Astrocyte (in vitro differentiated cells and primary cell): Measurements from ENCODE around the gene APBB1IP. TPM values are rescaled to one million over a fixed set of nuclear protein-coding genes. Genes with fewer than 3 reads are reported as not detected.

Experiments
- DNase-seq: peaks from one replicate; pipeline ENCODE4 v3.0.0-alpha.2; 2010; ENCODE audit warnings: low read depth
- FAIRE-seq: peaks from 2 replicates; lab custom pipeline; 2011; peaks lifted over from hg19 to GRCh38; lab: Jason Lieb, UNC
- H2AFZ ChIP-seq: 2 replicates; pipeline ENCODE4 v1.6.0; 2012; ENCODE audit warnings: low read depth, low read length, inconsistent platforms
- H3K27ac ChIP-seq: 2 replicates; pipeline ENCODE4 v1.5.1; 2011; ENCODE audit warnings: low read depth, low read length, inconsistent platforms
- H3K27me3 ChIP-seq: 2 replicates; pipeline ENCODE4 v1.6.0; 2011; ENCODE audit warnings: low read length, inconsistent platforms; ENCODE audit not compliant: insufficient read depth
- H3K36me3 ChIP-seq: 2 replicates; pipeline ENCODE4 v1.5.1; 2011; ENCODE audit warnings: low read length, inconsistent platforms; ENCODE audit not compliant: insufficient read depth
- H3K4me1 ChIP-seq: 2 replicates; pipeline ENCODE4 v1.5.1; 2011; ENCODE audit warnings: low read length, inconsistent platforms; ENCODE audit not compliant: insufficient read depth
- H3K4me2 ChIP-seq: 2 replicates; pipeline ENCODE4 v1.6.0; 2012; ENCODE audit warnings: low read length, inconsistent platforms
- H3K4me3 ChIP-seq: 2 replicates; pipeline ENCODE4 v1.5.1; 2011; ENCODE audit warnings: low read depth, mild to moderate bottlenecking, low read length, inconsistent platforms; ENCODE audit not compliant: insufficient read depth
- H3K79me2 ChIP-seq: 2 replicates; pipeline ENCODE4 v1.6.0; 2012; ENCODE audit warnings: mild to moderate bottlenecking, low read length, inconsistent platforms; ENCODE audit not compliant: insufficient read depth
- H3K9ac ChIP-seq: 2 replicates; pipeline ENCODE4 v1.6.0; 2012; ENCODE audit warnings: mild to moderate bottlenecking, low read length, inconsistent platforms
- H3K9me3 ChIP-seq: 2 replicates; pipeline ENCODE4 v1.5.1; 2012; ENCODE audit warnings: low read depth, mild to moderate bottlenecking, low read length, inconsistent platforms; ENCODE audit not compliant: insufficient read depth
- H4K20me1 ChIP-seq: 2 replicates; pipeline ENCODE4 v1.6.0; 2012; ENCODE audit warnings: low read length, inconsistent platforms; ENCODE audit not compliant: insufficient read depth
- H3K27ac Mint-ChIP-seq: one replicate; pipeline ENCODE4 v1.8.0; 2021; ENCODE audit warnings: mild to moderate bottlenecking, mixed read lengths; ENCODE audit not compliant: unreplicated experiment
- H3K27me3 Mint-ChIP-seq: one replicate; pipeline ENCODE4 v1.8.0; 2021; ENCODE audit warnings: low read depth, mixed read lengths; ENCODE audit not compliant: unreplicated experiment
- H3K36me3 Mint-ChIP-seq: one replicate; pipeline ENCODE4 v1.8.0; 2021; ENCODE audit warnings: low read depth, mixed read lengths; ENCODE audit not compliant: unreplicated experiment
- H3K4me1 Mint-ChIP-seq: one replicate; pipeline ENCODE4 v1.8.0; 2021; ENCODE audit warnings: low read depth, mixed read lengths; ENCODE audit not compliant: unreplicated experiment
- H3K4me3 Mint-ChIP-seq: one replicate; pipeline ENCODE4 v1.8.0; 2021; ENCODE audit warnings: mild to moderate bottlenecking, moderate library complexity, mixed read lengths; ENCODE audit not compliant: unreplicated experiment
- H3K9me3 Mint-ChIP-seq: one replicate; pipeline ENCODE4 v1.8.0; 2021; ENCODE audit warnings: mild to moderate bottlenecking, mixed read lengths; ENCODE audit not compliant: unreplicated experiment
- CTCF ChIP-seq: IDR thresholded peaks from 2 replicates; pipeline ENCODE4 v1.5.1; 2011; ENCODE audit warnings: low read depth, mild to moderate bottlenecking, inconsistent platforms, low read length, moderate library complexity; ENCODE audit not compliant: insufficient read depth
- EZH2 ChIP-seq: IDR thresholded peaks from 2 replicates; pipeline ENCODE4 v1.6.1; 2012; ENCODE audit warnings: mild to moderate bottlenecking, low read length, inconsistent platforms; ENCODE audit not compliant: insufficient read depth
- total RNA-seq: library from RNA; stranded (reverse); gene quantifications from 2 replicates; pipeline ENCODE4 v1.2.1, GENCODE V29; 2021

The APBB1IP gene
- total RNA-seq, 1 donor from 2014 or later, result 0.23 TPM

GRCh38 chr10:26439406-26440087 lies 1.4 kb downstream of the APBB1IP start:
- no peaks in the 10 kb centered on the region for H3K36me3 ChIP-seq
- H3K9me3 ChIP-seq, result no peaks in the 10 kb centered on the region
- Mint-ChIP-seq H3K4me3 (no peak overlapping the region), H3K4me1 (no peaks in the 10 kb centered on the region), H3K27me3 (peaks cover 14% of the 10 kb centered on the region), H3K27ac (no peak overlapping the region), H3K9me3 (peaks cover 7% of the 10 kb centered on the region), H3K36me3 (no peaks in the 10 kb centered on the region)
- no peak overlapping the region for H3K4me3 ChIP-seq
- H3K79me2 ChIP-seq, result no peaks in the 10 kb centered on the region
- no peak overlapping the region for H2AFZ ChIP-seq
- H4K20me1 ChIP-seq, result no peaks in the 10 kb centered on the region
- TF ChIP-seq EZH2 (no peak), CTCF (no peak)
- H3K27ac ChIP-seq, result no peak overlapping the region
- H3K4me1 ChIP-seq, result peaks cover 4% of the 10 kb centered on the region
- FAIRE-seq (no peak), DNase-seq (no peak)
- H3K4me2 ChIP-seq, result peak overlapping the region; percentile 79
- no peak overlapping the region for H3K9ac ChIP-seq
- no peaks in the 10 kb centered on the region for H3K27me3 ChIP-seq

- Histone ChIP-seq H4K20me1 (no peaks in the 10 kb centered on the region), H3K79me2 (no peaks in the 10 kb centered on the region), H3K4me1 (peaks cover 4% of the 10 kb centered on the region), H3K9me3 (no peaks in the 10 kb centered on the region), H3K27ac (no peak overlapping the region), H3K36me3 (no peaks in the 10 kb centered on the region), H3K4me2 (no peak overlapping the region), H3K4me3 (no peak overlapping the region), H3K27me3 (no peaks in the 10 kb centered on the region), H3K9ac (no peak overlapping the region), H2AFZ (no peak overlapping the region)
- Mint-ChIP-seq H3K36me3 (no peaks in the 10 kb centered on the region), H3K4me3 (no peak overlapping the region), H3K4me1 (no peaks in the 10 kb centered on the region), H3K27me3 (peaks cover 14% of the 10 kb centered on the region), H3K27ac (no peak overlapping the region), H3K9me3 (peaks cover 8% of the 10 kb centered on the region)
- TF ChIP-seq EZH2, result no peak
- TF ChIP-seq CTCF, result no peak
- FAIRE-seq (no peak), DNase-seq (no peak)
Observed at GRCh38 chr10:26440088-26440470, 1.9 kb downstream of the APBB1IP start.

- TF ChIP-seq EZH2 (no peak), CTCF (no peak)
- no peak overlapping the region for H2AFZ ChIP-seq
- H4K20me1 ChIP-seq, result no peaks in the 10 kb centered on the region
- no peaks in the 10 kb centered on the region for H3K36me3 ChIP-seq
- H3K36me3 Mint-ChIP-seq, result no peaks in the 10 kb centered on the region
- DNase-seq, result peak; percentile 77
- peak overlapping the region; percentile 23 for H3K4me2 ChIP-seq
- FAIRE-seq, result no peak
- H3K27ac ChIP-seq, result peak overlapping the region; percentile 52
- no peaks in the 10 kb centered on the region for H3K79me2 ChIP-seq
- peaks cover 5% of the 10 kb centered on the region for H3K9me3 Mint-ChIP-seq
- no peak overlapping the region for H3K4me3 ChIP-seq
- H3K27me3 ChIP-seq, result no peaks in the 10 kb centered on the region
- peaks cover 4% of the 10 kb centered on the region for H3K4me1 ChIP-seq
- no peaks in the 10 kb centered on the region for H3K4me1 Mint-ChIP-seq
- H3K27ac Mint-ChIP-seq, result no peak overlapping the region
- no peak overlapping the region for H3K9ac ChIP-seq
- peaks cover 14% of the 10 kb centered on the region for H3K27me3 Mint-ChIP-seq
- no peaks in the 10 kb centered on the region for H3K9me3 ChIP-seq
- H3K4me3 Mint-ChIP-seq, result no peak overlapping the region
Observed at GRCh38 chr10:26441491-26442214, 3.5 kb downstream of the APBB1IP start.
